HS-27A (cell line): ENCODE measurements around the gene THSD4.

Experiments used
- DNase-seq: peaks from one replicate; pipeline ENCODE4 v3.0.0-alpha.2; 2012; ENCODE audit warnings: low read depth, missing footprints

Gene THSD4

GRCh38 chr15:71810256-71811035, 695.2 kb downstream of the THSD4 start, which contains the start of gene NR2E3:
TSS of gene NR2E3 (plus strand) at chr15:71810554. CDS start at chr15:71810744, 190 bp downstream.
- DNase-seq = no peak

GRCh38 chr15:71811036-71811736, 695.9 kb downstream of the THSD4 start:
- no peak for DNase-seq

GRCh38 chr15:71811752-71812735, 696.8 kb downstream of the THSD4 start:
- DNase-seq = no peak

- no peak for DNase-seq
Measured at GRCh38 chr15:71812966-71813722, 697.9 kb downstream of the THSD4 start.

GRCh38 chr15:71813723-71814470, 698.6 kb downstream of the THSD4 start:
- no peak for DNase-seq

GRCh38 chr15:71815301-71815700, 700.0 kb downstream of the THSD4 start:
- no peak for DNase-seq

- DNase-seq = no peak
Measured at GRCh38 chr15:71817351-71817750, 702.1 kb downstream of the THSD4 start.

- DNase-seq = no peak
Measured at GRCh38 chr15:71820127-71820526, 704.9 kb downstream of the THSD4 start.

- DNase-seq = no peak
Measured at GRCh38 chr15:71821547-71822129, 706.4 kb downstream of the THSD4 start.

GRCh38 chr15:71822890-71823630, 707.8 kb downstream of the THSD4 start:
- no peak for DNase-seq

- DNase-seq = no peak
Measured at GRCh38 chr15:71823801-71824200, 708.5 kb downstream of the THSD4 start.

- DNase-seq = no peak
Measured at GRCh38 chr15:71825021-71825730, 709.9 kb downstream of the THSD4 start.

GRCh38 chr15:71826196-71826595, 710.9 kb downstream of the THSD4 start:
- no peak for DNase-seq

- DNase-seq = no peak
Measured at GRCh38 chr15:71830981-71831380, 715.7 kb downstream of the THSD4 start.
